ENCODE results near the gene TMEM51. TPM values are rescaled to one million over a fixed set of nuclear protein-coding genes. Genes with fewer than 3 reads are reported as not detected.
A peak's percentile ranks its signal among the peaks of the same experiment; 100 is the strongest.

Gene TMEM51
- total RNA-seq, 1 donor from 2014 or later = 0.11 TPM

DNA sequence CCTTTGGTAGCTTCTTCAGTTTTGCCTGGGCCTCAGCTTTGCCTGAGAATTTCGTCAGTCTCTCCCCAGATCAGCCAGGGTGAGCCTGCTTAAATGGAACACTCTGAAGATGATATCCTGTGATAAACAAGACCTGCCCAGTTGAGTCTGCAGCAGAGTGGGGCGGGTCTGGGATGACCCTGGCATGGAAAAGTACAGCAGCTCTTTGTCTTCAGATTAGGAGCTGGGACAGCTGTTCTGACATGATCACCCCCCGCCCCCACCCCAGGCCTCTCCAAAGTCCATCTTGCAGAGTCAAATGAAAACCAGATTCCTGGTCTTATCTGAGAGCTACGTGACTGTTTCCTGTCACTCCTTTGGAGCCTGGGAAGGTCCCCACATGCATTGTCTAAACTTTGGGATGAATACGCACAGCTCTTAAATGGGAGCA, 2.2 kb upstream of the TMEM51 start:
- no peak for DNase-seq (ENCODE audit: low spot score)
- H3K36me3 Mint-ChIP-seq (ENCODE audit: low read depth) = no peaks in the 10 kb centered on the region
- H3K9me3 Mint-ChIP-seq = no peaks in the 10 kb centered on the region
- H3K4me3 Mint-ChIP-seq (ENCODE audit: low read depth) = no peak overlapping the region
- intact Hi-C loops (cut with micrococcal nuclease) = loop anchor here (10.0 kb wide), 1 partner anchor 123 kb away; no protein-coding TSS in a partner anchor
- H3K27ac Mint-ChIP-seq = no peak overlapping the region
- peaks cover 16% of the 10 kb centered on the region for H3K4me1 Mint-ChIP-seq (ENCODE audit: low read depth)
- H3K27me3 Mint-ChIP-seq (ENCODE audit: low read depth) = peaks cover 59% of the 10 kb centered on the region

DNA sequence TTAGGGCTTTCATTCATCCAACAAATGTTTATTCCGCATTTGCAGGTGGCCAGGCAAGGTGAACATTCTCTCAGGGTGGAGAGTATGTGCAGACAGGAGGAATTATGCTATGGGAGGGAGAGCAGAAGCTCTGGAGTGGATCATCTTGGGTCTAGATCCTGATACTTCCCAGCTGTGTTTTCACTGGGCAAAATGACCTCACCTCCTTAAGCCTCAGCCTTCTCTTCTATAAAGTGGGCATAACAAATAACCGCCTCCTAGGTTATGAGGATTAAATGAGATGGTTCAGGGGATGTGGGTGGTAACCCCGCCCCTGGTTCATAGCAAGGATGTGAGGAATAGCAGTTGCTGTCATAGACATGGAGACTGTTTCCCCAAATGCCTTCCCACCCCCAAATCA, 1.7 kb upstream of the TMEM51 start:
- intact Hi-C loops (cut with micrococcal nuclease) = loop anchor here (10.0 kb wide), 1 partner anchor 123 kb away; no protein-coding TSS in a partner anchor
- H3K27me3 Mint-ChIP-seq (ENCODE audit: low read depth) = peaks cover 59% of the 10 kb centered on the region
- H3K9me3 Mint-ChIP-seq = no peaks in the 10 kb centered on the region
- H3K4me1 Mint-ChIP-seq (ENCODE audit: low read depth) = peaks cover 19% of the 10 kb centered on the region
- DNase-seq (ENCODE audit: low spot score) = no peak
- no peaks in the 10 kb centered on the region for H3K36me3 Mint-ChIP-seq (ENCODE audit: low read depth)
- H3K4me3 Mint-ChIP-seq (ENCODE audit: low read depth) = no peak overlapping the region
- H3K27ac Mint-ChIP-seq = no peak overlapping the region

DNA sequence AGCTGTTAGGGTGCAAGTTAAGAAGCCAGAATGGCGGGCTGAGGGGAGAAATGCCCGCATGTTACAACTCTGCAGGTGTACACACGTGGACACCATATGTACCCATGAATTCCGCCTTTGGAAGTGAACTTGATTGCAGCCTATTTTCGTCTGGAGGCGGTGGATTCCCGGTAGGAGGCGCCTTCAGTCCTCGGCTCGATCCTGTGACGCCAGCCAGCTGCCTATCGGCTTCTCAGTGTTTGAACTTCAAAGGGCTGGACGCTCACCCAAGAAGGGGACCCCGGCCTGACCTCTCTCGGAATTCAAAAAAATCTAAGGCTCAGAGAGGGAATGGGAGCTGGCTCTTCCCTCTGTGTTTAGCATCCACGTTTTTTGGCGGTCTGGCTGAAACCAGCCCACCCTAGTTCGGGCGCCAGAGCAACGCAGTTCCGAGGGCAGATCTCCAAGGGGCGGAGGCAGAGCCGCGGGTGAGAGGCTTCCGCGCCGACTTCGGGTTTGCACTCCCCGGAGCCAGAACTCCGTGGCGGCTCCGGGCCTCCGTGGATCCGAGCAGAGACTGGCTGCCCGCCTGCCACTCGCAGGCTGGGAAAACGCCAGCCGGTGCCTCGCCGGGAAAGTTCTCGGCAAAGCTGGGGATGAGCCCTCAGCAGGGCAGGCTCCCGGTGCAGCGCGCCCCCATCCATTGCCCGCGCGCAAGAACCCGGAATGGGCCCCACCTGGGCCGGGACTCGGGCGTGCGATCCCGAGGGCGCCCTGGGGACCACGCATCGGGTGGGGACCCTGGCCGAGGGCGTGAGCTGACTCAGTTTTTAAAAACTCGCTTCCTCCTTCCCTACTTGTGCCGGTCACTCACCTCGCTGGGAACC, 996 bp upstream of the TMEM51 start:
- Mint-ChIP-seq H3K4me3 (ENCODE audit: low read depth) (peak overlapping the region; percentile 50), H3K9me3 (no peaks in the 10 kb centered on the region), H3K36me3 (ENCODE audit: low read depth) (no peaks in the 10 kb centered on the region), H3K27me3 (ENCODE audit: low read depth) (peaks cover 59% of the 10 kb centered on the region), H3K4me1 (ENCODE audit: low read depth) (peaks cover 19% of the 10 kb centered on the region), H3K27ac (no peak overlapping the region)
- DNase-seq (ENCODE audit: low spot score) = no peak
- intact Hi-C loops (cut with micrococcal nuclease) = loop anchor here (10.0 kb wide), 1 partner anchor 122 kb away; no protein-coding TSS in a partner anchor

DNA sequence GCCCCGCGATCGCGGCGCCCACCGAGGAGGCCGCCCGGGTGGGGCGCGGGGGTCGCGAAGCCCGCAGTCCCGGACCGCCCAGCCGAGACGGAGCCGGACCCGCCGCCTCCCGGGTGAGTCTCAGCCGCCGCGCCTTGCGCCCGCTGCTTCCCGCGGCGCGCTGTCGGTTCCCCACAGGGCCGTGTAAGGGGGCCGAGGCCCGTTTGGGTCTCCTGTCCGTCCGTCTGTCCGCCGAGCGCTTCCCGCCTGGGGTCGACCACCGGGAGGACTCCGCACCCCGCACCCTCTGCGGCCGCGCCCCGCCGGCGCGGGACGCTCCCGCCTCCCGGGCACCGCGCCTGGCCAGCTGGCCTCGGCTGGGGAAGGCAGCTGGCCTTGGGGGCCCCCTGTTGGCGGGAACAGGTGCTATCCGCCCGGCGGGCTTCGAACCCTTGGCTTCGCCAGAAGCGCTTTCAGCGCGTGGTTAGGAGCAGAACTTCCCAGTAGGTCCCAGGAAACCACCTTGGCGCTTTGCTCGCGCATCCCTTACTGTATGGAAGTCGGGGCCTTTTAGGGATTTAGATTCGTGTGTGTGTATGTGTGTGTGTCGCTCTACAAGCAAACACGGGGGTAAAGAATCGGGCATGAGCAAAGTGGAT, 414 bp downstream of the TMEM51 start:
- Mint-ChIP-seq H3K4me1 (ENCODE audit: low read depth) (peaks cover 19% of the 10 kb centered on the region), H3K4me3 (ENCODE audit: low read depth) (no peak overlapping the region), H3K27ac (no peak overlapping the region), H3K27me3 (ENCODE audit: low read depth) (peaks cover 56% of the 10 kb centered on the region), H3K36me3 (ENCODE audit: low read depth) (no peaks in the 10 kb centered on the region), H3K9me3 (no peaks in the 10 kb centered on the region)
- no peak for DNase-seq (ENCODE audit: low spot score)
- intact Hi-C loops (cut with micrococcal nuclease) = loop anchor here (10.0 kb wide), 1 partner anchor 121 kb away; no protein-coding TSS in a partner anchor

DNA sequence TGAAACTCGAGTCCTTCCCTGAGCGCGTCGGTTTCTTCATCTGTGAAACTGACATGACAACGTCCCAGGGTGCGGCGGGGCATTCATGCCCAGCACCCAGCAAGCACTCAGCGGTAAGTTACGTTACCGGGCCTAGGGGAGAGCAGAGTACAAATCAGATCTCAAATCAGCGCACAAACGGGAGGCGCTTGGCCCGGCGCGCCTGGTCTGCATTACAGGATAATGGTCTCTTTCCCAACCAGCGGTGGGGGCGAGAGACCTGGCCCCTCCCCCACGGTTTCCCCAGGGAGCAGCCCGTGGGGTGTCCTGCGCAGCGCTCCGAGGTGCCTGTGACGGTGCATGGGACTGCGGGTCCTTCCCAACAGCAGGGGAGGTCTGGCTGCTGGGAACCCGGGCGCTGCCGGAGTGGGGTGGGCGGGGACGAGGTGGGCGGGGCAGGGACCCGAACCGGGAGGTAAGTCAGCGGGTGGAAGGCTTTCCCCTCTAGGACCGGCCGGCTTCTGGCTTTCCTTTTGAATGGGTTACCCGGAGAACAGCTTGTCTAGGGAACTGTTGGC, 1.0 kb downstream of the TMEM51 start:
- Mint-ChIP-seq H3K27me3 (ENCODE audit: low read depth) (peaks cover 55% of the 10 kb centered on the region), H3K36me3 (ENCODE audit: low read depth) (no peaks in the 10 kb centered on the region), H3K27ac (no peak overlapping the region), H3K4me1 (ENCODE audit: low read depth) (peaks cover 19% of the 10 kb centered on the region), H3K9me3 (no peaks in the 10 kb centered on the region), H3K4me3 (ENCODE audit: low read depth) (no peak overlapping the region)
- intact Hi-C loops (cut with micrococcal nuclease) = loop anchor here (10.0 kb wide), 1 partner anchor 120 kb away; no protein-coding TSS in a partner anchor
- DNase-seq (ENCODE audit: low spot score) = no peak

DNA sequence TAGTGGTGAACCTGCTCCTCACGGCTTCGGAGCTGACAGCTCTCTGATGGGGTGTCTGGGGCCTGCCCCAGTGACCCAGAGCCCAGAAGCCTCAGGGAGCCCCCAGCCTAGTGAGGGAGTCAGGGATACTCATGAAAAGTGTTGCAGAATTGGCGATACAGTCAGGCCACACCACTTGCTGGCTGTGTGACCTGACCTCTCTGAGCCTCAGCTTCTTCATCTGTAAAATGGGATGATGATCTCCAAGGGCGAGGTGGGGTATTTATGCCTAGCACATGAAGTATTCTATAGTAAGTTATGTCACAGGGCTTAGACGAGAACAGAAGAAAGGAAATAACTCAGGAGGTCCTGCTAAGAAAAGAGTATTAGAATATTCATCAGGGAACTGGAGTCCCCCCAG, 1.6 kb downstream of the TMEM51 start:
- H3K36me3 Mint-ChIP-seq (ENCODE audit: low read depth) = no peaks in the 10 kb centered on the region
- H3K27ac Mint-ChIP-seq = no peak overlapping the region
- intact Hi-C loops (cut with micrococcal nuclease) = loop anchor here (10.0 kb wide), 1 partner anchor 120 kb away; no protein-coding TSS in a partner anchor
- peaks cover 19% of the 10 kb centered on the region for H3K4me1 Mint-ChIP-seq (ENCODE audit: low read depth)
- H3K9me3 Mint-ChIP-seq = no peaks in the 10 kb centered on the region
- H3K4me3 Mint-ChIP-seq (ENCODE audit: low read depth) = no peak overlapping the region
- DNase-seq (ENCODE audit: low spot score) = no peak
- H3K27me3 Mint-ChIP-seq (ENCODE audit: low read depth) = peaks cover 49% of the 10 kb centered on the region

DNA sequence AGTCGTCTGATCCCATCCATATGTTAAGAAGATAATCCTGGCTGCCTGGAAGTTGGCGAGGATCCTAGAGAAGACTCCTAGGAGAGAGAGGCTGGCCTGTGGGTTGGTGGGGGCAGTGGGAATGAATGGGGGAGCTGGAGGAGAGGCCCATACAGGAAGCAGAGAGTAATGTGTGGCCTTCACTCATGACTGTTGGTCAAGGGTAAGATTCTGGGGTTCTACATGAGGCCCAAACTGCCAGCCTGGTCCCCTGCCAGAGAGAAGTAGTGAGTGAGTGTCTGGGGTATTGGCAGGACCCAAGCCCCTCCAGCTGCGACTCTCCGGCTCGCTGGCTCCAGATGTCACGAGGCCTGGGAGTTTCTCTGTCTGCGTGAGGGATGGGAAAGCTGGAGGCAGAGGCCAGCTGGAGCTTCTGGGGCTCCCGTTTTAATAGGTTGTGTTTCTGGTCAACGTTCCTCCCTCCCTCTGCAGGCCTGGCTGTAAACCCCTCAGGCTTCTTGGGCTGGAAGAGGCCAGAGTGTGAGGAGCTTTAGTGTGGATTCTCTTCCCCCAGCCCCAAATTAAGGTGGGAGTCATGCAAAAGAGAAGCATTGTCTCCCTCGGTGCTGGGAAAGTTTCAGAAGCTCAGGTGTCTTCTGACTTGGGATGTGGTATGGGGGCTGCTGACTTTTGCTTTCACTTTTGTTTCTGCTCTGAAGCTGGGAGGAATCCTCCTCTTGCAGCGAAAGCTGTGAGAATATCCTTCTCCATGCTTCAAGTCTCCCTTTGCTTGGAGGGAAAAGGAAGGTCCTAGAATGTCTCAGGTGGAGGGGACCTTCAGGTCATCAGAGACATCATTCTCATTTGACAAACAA, 2.6 kb downstream of the TMEM51 start:
- H3K4me3 Mint-ChIP-seq (ENCODE audit: low read depth) = no peak overlapping the region
- peaks cover 19% of the 10 kb centered on the region for H3K4me1 Mint-ChIP-seq (ENCODE audit: low read depth)
- DNase-seq (ENCODE audit: low spot score) = no peak
- intact Hi-C loops (cut with micrococcal nuclease) = loop anchor here (10.0 kb wide), 1 partner anchor 119 kb away; no protein-coding TSS in a partner anchor
- no peaks in the 10 kb centered on the region for H3K36me3 Mint-ChIP-seq (ENCODE audit: low read depth)
- peaks cover 41% of the 10 kb centered on the region for H3K27me3 Mint-ChIP-seq (ENCODE audit: low read depth)
- no peak overlapping the region for H3K27ac Mint-ChIP-seq
- no peaks in the 10 kb centered on the region for H3K9me3 Mint-ChIP-seq

DNA sequence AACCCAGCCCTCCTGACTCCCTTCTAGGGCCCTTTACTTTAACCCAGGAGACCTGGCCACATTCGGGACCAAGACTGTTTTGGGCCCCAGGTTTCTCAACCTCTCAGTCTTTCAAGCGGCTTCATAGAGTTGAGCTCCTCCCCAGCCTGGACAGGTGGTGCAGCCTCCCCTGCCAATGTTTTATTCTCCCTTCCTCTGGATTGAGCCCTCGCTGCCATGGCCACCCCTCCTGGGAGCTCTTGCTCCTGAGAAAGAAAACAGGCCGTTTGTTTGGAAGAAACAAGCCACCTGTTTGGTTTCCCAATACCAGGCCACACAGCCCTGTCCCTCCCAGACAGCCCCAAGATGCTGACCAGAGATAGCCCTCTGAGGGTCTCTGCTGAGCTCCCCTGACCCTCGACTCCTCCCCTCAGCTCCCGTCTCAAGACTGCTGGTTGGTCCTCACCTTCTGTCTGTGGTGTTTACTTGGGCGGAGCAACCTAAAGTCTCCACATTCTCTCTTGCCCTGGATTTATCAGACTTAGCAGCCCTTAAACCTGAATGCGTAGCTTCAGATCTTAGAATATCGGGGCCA, 3.3 kb downstream of the TMEM51 start:
- no peak overlapping the region for H3K27ac Mint-ChIP-seq
- no peak overlapping the region for H3K4me3 Mint-ChIP-seq (ENCODE audit: low read depth)
- H3K4me1 Mint-ChIP-seq (ENCODE audit: low read depth) = peaks cover 19% of the 10 kb centered on the region
- H3K27me3 Mint-ChIP-seq (ENCODE audit: low read depth) = peaks cover 33% of the 10 kb centered on the region
- H3K9me3 Mint-ChIP-seq = no peaks in the 10 kb centered on the region
- intact Hi-C loops (cut with micrococcal nuclease) = loop anchor here (10.0 kb wide), 1 partner anchor 118 kb away; no protein-coding TSS in a partner anchor
- H3K36me3 Mint-ChIP-seq (ENCODE audit: low read depth) = no peaks in the 10 kb centered on the region
- DNase-seq (ENCODE audit: low spot score) = no peak

DNA sequence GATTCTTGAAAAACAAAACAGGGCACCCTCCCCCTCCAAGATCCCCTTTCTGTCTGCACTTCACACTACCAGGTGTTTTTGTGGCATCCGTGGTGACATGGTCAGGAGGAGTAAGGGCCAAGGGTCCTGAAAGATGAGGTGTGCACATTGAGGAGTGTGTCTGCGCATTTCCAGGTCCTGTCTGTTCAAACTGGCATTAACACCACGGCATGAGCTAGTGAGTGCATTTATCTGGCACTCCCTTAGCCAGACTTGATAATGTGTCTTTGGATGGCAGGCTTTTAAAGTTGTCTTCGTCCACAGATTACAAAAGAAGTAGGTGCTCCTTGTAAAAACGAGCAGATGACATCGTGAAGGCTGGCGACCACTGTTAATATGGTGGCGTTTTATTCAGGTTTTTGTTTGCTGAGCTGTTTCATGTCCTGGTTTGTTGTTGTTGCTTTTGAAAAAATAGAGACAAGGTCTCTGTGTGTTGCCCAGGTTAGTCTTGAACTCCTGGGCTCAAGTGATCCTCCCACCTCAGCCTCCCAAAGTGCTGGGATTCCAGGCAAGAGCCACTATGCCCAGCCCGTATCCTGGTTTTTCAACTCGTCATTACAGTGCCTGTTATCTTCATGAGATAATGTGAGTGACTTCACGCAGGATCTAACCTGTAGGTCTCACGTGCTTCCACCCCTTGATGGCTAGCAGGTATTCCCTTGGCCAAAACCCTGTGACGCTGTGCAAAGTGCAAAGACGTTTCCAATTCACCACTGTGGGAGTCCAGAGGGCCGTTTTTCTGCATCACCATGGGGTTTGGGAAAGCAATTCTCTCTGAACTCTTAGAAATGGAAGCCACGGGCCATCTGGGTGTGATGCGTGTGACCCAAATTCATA, 4.2 kb downstream of the TMEM51 start:
- Mint-ChIP-seq H3K4me1 (ENCODE audit: low read depth) (peaks cover 16% of the 10 kb centered on the region), H3K27ac (no peak overlapping the region), H3K9me3 (no peaks in the 10 kb centered on the region), H3K36me3 (ENCODE audit: low read depth) (no peaks in the 10 kb centered on the region), H3K27me3 (ENCODE audit: low read depth) (peaks cover 29% of the 10 kb centered on the region), H3K4me3 (ENCODE audit: low read depth) (no peak overlapping the region)
- no peak for DNase-seq (ENCODE audit: low spot score)
- intact Hi-C loops (cut with micrococcal nuclease) = loop anchor here (10.0 kb wide), 1 partner anchor 117 kb away; no protein-coding TSS in a partner anchor

DNA sequence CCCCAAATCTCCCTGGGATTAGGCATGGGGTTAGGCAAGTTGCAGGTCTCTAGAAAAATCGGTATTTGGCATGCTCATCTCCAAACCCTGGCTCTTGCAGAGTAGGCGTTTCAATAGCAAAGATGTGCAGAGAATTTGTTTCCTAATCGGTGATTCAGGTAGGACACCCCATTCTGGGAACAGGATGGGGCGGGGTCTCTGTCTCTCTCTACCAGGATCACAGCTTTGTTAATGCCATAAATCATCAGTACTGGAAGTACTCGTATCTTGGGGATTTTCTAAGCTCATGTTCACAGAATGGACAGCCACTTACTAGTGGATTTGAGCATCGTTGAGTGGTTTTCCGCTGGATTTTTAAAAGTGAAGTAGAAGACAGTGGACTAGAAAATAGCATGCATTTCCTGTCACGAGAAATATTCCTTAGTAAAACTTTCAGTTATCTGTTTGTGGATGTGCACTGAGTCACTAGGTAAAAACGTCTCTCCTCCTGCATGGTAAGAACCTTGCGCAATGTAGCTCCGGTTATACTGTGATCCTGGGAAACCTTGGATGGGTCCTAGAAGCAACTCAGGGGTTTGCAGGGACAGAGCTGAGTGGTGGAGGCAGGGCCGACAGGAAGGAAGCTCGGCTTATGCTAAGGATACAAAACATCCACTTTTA, 5.1 kb downstream of the TMEM51 start:
- Mint-ChIP-seq H3K4me1 (ENCODE audit: low read depth) (peaks cover 16% of the 10 kb centered on the region), H3K27me3 (ENCODE audit: low read depth) (peaks cover 31% of the 10 kb centered on the region), H3K4me3 (ENCODE audit: low read depth) (no peak overlapping the region), H3K9me3 (no peaks in the 10 kb centered on the region), H3K27ac (no peak overlapping the region), H3K36me3 (ENCODE audit: low read depth) (no peaks in the 10 kb centered on the region)
- DNase-seq (ENCODE audit: low spot score) = no peak
- intact Hi-C loops (cut with micrococcal nuclease) = loop anchor here (10.0 kb wide), 1 partner anchor 116 kb away; no protein-coding TSS in a partner anchor

DNA sequence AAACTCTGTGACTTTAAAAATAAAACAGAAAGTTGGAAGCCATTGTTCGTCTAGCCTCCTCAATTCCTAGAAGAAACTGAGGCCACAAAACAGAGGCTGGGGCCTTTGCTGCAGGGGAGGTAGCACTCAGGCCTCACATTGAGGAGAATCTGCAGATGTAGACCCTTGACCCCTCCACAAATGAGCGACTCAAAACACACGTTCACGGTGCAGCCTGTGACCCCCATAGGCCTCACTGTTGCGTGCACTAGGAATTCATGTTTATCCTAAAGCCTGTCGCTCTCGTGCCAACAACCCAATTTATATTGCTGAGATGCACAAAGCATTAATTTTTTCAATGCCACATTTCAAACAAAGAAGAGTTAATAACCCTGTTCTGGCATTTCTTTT, 5.6 kb downstream of the TMEM51 start:
- no peaks in the 10 kb centered on the region for H3K36me3 Mint-ChIP-seq (ENCODE audit: low read depth)
- intact Hi-C loops (cut with micrococcal nuclease) = loop anchor here (10.0 kb wide), 1 partner anchor 116 kb away; no protein-coding TSS in a partner anchor
- H3K4me1 Mint-ChIP-seq (ENCODE audit: low read depth) = peaks cover 16% of the 10 kb centered on the region
- peaks cover 30% of the 10 kb centered on the region for H3K27me3 Mint-ChIP-seq (ENCODE audit: low read depth)
- no peaks in the 10 kb centered on the region for H3K9me3 Mint-ChIP-seq
- no peak for DNase-seq (ENCODE audit: low spot score)
- no peak overlapping the region for H3K4me3 Mint-ChIP-seq (ENCODE audit: low read depth)
- no peak overlapping the region for H3K27ac Mint-ChIP-seq
